ENCODE measurements around the gene PCDH15.

- TF ChIP-seq CTCF (IDR thresholded peaks at IDR 0.05) (no peak), POLR2A (IDR thresholded peaks at IDR 0.05) (no peak), POLR2AphosphoS5 (IDR thresholded peaks at IDR 0.05) (no peak)
Observed at GRCh38 chr10:54124209-54124885, 676.7 kb downstream of the PCDH15 start.

Data from prostate gland (tissue), 2 donors.